Hypothalamus (tissue), 51 donors: ENCODE data around the gene STAMBP.
"Not testable (repeated sequence)": the region's sequence is repeated elsewhere in the genome, so short reads cannot be mapped to it uniquely, and the experiment has no call there.

ENCODE experiments used
- DNase-seq, 51 donors: peaks; one replicate each; lab custom pipeline; 2025; lab: John Stamatoyannopoulos, UW

STAMBP gene

DNA sequence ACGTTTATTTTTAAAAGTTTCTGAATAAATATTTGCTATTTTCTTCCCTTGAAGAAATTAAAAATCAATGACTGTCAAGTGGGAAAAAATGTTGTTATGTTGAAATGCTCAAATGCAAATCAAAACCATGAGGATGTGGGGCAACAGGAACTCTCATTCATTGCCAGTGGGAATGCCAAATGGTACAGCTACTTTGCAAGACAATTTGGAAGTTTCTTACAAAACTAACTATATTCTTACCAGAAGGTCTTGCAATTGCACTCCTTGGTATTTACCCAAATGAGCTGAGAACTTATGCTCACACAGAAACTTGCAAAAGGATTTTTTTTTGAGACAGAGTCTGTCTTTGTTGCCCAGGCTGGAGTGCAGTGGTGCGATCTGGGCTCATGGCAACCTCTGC, 56.6 kb downstream of the STAMBP start:
- no peak for DNase-seq

DNA sequence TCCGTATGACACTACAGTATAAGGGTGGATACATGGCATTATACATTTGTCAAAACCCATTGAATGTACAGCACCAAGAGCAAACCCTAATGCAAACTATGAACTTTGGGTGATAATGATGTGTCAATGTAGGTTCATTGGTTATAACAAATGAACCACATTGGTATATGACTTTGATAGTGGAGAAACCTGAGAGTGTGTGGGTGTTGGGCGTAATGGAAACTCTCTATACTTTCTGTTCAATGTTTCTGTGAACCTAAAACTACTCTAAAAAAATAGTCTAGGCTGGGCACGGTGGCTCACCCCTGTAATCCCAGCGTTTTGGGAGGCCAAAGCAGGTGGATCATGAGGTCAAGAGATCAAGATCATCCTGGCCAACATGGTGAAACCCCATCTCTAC, 57.6 kb downstream of the STAMBP start:
- no peak for DNase-seq

DNA sequence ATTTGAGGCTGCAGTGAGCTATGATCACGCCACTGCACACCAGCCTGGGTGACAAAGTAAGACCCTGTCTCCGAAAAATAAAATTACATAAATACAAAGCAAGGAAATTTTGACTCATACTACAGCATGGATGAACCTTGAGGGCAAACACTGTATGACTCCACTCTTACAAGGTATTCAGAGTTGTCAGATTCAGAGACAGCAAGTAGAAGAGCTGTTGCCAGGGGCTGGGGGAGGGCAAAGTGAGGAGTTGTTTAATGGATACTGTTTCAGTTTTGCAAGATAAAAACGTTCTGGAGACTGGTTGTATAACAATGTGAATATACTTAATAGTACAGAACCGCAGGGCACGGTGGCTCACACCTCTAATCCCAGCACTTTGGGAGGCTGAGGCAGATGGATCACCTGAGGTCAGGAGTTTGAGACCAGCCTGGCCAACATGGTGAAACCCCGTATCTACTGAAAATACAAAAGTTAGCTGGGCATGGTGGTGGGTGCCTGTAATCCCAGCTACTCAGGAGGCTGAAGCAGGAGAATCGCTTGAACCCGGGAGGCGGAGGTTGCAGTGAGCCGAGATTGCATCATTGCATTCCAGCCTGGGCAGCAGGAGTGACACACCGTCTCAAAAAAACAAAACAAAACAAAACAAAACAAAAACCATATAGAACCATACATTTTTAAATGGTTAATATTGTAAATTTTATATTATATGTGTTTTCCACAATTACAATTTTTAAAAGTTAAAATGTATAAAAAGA, 59.0 kb downstream of the STAMBP start:
- DNase-seq = not testable (repeated sequence)

DNA sequence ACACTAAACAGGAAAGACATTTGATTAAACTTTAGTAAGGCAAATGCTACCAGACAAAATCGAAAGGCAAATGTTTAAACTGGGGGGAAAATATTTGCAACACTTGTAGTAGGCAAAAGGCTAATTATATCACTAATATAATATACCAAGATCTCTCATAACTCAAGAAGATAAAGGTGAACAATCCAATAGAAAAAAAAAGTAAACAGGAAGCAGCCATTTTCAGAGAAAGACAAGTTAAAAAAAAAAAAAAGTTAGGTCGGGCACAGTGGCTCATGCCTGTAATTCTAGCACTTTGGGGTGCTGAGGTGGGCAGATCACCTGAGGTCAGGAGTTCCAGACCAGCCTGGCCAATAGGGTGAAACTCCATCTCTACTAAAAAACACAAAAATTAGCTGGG, 59.6 kb downstream of the STAMBP start:
- DNase-seq = no peak

DNA sequence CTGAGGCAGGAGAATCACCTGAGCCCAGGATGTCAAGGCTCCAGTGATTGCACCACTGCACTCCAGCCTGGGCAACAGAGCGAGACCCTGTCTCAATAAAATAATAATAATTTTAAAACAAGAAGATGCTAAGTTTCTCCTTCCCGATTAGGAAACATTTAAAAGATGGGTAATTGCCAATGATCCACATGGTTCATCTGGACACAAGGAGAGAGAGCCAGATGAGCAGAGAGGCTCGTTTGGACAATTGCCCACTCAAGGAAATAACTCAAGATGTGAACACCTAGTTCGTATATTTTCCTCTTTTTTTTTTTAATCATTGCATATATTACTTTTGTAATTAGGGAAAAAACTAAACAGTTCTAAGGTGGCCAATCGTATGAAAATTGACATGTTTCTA, 60.4 kb downstream of the STAMBP start:
- no peak for DNase-seq

DNA sequence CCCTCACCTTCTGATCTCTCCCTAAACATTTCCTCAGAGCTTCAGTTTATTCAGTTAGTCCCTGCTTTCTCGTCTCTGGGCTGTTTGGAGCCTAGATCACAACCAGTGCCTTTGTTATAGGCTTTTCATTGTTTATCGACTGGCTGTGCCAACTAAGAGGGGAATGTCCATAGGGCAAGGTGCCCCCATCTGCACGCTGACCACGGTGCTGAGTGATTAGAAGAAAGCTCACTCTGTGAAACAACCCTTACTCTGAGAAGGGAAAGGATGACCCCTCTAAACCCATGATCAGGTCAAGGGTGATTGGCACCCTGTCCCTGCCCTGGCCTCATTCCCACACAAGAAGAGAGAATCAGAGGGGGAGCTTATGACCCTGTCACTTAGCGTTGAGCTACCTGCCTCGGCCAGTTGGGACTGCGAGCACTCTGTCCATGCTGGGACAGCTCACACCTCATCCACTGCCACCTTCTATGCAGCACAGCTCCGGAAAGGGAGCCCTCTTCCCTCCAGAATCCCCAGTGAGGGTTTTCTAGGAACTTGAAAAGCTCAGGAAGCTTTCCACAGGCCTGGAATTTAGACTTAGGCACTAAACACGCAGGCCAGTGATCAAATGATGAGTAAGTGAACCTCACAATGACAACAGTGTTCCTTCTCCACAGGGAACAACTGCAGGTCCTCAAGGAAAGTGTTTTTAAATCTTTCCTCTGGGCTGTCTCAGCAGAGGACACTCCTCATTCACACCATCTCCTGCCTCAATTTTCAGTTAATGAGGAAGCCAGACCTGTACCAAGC, 61.7 kb downstream of the STAMBP start:
- no peak for DNase-seq

DNA sequence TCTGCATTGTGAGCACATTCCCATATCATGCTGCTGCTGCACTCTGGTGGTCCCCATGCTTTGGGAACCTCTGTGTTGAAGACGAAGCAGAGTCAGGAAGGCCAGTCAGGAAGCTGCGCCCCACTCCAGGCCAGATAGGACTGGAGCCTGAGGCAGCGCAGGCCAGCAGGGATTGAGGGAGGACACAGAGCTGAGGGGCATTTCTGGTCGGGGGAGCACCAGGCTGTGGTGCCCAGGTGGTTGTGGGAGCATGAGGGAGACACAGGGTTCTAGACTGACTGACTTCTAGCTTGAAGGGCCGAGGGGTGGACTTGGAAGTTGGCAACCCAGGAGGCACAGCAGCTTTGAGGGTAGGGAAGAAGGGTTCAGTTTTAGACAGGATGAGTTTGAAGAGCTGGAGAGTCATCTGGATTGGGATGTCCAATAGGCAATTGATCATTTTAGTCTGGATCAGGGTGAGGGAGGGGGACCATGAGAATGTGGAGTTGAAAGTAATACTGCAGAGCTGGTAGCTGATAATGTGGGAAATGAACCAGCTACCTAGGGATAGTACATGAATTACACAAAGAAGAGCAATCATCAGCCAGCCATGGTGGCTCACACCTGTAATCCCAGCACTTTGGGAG, 62.6 kb downstream of the STAMBP start:
- no peak for DNase-seq

DNA sequence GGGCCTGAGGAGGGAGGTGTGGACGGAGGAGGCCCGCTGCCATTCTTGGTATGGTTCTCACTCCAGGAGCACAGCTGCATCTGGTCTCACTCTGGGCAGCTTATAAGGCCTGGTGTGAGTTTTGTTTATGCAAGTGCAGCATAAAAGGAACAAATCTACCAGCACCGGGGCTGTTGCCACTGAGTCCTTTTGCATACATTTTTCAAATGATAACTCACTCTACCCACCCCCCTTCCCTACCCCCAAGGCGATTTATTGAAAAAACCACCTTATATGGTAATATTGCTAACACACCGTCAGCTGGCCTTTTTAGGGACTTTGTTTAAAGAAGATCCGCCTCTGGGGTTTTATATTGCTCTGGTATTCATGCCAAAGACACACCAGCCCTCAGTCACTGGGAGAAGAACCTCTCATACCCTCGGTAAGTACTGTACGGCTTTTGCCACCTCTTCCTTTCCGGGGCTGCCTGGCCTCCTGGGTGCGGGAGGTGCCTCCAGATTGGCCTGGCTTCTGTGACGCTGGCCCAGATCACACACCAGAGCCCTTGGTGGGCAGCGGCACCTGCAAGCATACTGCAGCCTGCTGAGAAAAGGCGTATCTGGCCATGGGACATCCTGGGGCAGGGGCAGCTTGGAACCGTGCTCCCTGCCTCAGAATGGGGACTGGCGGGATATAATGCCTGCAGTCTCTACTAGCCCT, 64.0 kb downstream of the STAMBP start, which contains the start of gene ACTG2:
Gene ACTG2, plus strand, starts transcription at position 378 of the 699 bp plus-strand sequence. CDS start 8,304 bp downstream, outside the sequence.
- no peak for DNase-seq

DNA sequence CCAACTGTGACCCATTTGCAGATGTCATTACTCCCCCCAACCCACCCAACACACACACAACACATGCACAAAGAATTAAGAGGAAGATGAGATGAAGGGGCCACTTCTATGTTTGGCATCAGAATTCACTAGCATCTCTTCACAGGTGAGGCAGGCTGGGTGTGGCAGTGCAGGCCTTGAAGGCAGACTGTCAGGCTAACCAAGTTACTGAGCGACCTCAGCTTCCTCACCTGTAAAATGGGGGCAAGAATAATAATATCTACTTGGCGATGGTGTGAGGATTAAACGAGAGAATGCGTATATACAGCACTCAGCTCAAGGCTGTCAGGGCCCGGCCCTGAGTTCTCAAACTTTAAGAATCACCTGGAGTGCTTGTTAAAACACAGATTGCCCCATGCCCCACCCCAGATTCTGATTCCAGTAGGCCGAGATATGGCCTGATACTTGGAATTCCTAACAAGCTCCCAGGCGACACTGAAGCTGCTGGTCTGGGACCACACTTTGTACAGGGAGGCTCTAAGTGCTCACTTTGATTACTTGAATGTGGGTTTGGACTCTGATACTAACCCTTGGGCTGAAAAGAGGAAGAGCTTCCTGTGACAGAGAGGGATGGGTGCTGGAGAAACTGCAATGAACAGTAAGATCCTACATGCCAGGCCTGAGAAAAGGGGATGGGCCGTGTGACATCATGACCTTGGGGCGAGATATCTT, 65.2 kb downstream of the STAMBP start:
- DNase-seq = no peak

DNA sequence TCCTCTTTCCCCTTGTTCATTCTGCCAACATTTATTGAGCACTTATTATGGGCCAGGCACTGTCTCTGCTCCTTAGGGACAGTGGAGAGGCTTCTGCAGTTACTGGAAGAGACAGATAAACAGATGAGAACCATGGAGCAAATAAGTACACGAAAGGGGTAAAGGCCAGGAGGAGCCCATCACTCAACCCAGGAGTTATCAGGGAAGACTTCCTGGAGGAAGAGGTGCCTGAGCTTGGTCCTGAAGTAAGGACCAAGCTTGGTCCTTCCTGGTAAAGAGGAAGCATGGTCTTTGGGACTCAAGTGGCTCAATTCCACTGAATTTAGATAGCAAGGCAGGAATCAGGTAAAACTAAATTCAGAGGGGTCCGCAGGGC, 65.7 kb downstream of the STAMBP start:
- DNase-seq = no peak

DNA sequence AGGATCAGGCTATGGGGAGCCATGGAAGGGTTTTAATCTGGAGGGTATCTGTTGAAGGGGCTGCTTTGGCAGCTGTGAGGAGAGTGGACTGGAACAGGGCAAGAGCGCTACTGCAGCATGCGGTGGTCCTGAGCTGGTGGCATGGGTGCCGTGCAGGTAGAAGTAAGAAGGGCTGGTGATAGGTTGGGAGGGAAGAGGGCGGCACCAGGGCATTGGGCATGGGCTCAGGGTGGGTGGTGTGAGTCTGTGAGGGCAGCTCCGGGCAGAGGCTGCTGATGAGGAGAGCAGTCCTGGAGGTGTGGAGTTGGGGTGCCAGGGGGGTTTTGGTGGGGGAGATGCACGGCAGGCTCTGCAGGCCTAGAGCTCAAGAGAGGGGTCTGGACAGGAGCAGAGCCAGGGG, 66.1 kb downstream of the STAMBP start:
- DNase-seq = no peak

DNA sequence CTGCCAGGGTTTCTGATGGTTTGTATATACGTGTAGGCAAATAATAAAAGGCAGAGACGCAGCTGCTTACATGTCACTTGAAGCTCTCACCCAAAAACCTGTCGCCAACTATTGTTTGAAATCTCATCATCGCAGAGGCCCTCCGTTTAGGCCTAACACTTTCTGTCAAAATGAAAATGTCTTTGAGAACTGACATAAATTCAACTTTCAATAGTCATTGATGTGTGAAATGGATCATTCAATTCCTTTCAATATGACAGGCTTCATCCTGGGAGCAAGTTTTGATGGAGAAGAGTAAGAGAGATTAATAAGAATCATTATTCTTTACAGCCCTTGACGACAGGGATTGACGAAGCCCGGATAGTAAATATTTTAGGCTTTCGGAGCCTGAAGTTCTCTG, 66.7 kb downstream of the STAMBP start:
- DNase-seq = no peak

DNA sequence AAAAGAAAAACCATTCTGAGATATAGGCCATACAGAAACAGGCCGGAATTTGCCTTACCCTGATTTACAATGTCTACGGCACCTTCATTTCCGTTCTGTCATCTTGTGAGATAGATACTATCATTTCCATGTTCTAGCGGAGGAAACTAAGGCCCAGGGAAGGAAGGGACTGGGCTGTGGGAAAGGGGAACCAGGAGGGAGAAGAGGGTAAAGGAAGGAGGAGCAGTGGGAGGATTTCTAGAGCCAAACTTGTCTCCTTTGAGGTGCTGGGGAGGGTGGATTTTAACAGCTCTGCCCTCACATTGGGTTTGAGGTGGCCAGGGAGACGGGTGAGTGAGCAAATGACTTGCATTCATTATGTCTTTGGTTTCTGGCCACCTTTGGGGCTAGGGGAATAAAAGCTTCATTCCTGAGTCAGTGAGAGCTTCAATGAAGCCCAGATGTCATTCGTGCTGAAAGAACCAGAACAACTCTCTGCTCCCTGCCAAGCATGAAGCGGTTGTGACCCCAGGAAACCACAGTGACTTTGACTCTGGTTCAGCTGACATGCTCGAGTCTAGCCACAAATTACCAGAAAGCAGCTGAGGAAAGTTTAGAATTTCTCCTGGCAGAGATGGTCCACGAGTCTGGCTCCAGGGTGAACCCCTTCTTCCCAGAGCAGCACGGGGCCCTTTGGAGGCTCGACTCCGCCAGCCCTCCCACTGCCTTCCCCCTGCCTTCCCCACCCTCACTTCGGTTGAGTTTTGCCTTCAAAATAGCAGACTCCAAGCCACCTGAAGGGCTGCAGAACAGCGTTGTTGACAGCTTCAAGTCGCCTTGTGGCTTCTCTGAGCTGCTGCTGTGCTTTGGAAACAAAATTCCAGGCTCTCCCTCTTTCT, 67.8 kb downstream of the STAMBP start:
- DNase-seq = peak in 5 of 51 donors; percentile 4 to 17 (median 12)

DNA sequence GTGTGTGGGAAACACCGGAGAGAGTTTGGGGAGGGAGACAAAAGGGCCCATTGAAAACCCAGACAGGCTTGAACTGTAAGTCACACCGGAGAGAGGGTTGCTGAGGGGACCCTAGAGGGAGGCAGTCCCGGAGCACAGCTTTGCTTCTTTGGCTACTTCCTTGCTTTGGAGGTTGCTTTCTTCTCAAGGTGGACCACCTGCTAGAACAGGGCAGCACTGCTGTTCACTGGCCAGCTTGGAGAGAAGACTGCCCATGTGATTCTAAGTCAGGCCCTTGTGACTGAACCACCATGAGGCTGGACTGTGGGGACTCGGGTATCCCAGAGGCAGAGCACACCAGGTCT, 68.5 kb downstream of the STAMBP start:
- DNase-seq = no peak

DNA sequence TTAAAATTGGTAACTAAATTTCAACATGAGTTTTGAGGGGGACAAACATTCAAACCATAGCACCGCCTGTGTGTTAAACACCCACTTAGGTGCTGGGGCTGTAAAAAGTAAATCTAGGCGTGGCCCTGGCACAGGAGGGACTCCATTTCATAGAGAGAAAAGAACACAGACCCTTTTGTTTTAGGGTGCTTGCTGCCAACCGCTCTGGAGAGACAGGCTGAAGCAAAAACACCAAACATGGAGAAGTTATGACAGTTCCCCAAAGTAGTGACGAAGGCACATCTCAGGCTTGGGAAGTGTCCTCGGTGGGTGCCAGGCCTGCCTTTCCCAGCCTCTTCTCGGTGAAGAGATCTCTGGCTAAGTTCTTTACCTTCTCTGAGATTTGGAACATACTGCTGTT, 69.2 kb downstream of the STAMBP start:
- no peak for DNase-seq

DNA sequence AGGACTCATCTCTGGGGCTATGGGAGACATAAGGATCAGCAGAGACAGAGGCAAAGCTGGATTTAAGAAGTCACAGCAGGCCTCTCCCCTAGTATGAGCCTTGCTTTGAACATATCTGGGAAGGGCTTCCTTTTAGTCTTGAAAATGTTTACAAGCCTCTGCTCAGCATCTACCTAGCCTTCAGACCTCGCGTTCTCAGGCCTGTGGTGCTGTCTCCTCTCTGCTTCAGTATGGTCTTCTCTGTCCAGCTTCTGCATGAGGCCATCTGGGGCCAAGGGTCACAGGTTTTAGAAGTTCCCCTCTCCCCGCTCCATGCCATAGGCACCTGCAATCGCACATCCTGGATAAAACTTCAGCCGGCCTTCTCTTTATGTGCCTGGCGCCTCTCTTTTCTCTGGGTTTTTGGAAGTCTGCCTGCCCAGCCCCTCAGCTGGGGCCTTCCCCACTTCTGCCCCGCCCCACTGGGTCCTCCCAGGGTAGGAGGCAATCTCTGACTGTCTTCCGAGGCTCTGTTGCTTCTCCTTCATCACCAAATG, 71.1 kb downstream of the STAMBP start:
- DNase-seq = no peak

DNA sequence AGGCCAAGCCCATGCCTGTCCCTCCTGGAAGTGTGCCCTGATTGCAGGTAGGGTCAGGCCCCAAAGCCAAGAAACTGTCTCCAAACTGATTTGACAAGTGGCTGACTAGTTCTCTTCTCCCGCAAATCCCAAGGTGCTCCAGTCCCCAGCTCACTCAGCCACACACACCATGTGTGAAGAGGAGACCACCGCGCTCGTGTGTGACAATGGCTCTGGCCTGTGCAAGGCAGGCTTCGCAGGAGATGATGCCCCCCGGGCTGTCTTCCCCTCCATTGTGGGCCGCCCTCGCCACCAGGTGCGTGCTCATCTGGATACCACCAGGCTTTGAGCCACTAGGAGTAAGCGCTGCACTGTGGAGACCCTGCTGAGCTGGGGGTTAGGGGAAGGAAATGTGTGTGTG, 72.4 kb downstream of the STAMBP start:
- no peak for DNase-seq

DNA sequence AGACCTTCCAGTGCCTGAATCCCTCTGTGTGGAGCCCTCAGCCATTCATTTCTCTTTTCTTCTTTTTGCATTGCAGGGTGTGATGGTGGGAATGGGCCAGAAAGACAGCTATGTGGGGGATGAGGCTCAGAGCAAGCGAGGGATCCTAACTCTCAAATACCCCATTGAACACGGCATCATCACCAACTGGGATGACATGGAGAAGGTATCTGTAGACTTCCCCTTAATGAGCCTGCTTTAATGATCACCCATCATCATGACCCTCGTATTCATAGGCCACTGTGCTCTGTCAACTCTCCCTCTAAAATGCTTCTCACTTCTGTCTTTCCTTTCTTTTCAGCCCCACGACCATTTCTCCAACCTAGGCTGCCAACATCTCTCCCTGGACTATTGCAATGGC, 73.5 kb downstream of the STAMBP start:
- no peak for DNase-seq

DNA sequence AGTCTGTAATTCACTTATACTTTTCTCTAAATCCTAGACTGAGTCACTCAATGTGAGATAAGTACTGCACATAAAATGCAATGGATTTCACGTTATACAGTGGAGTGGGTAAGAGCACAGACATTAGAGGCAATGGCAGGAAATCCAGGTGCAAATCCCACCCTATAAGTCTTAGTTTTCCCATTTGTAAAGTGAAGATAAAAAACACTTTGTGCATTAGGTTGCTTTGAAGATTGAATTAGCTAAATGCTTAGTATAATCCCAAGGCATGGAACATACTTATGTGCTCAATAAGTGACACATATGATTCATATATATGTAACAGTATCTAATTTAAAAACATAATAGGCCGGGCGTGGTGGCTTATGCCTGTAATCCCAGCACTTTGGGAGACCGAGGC, 74.6 kb downstream of the STAMBP start:
- DNase-seq = no peak
